GM03348 (cell line): ENCODE data around the gene ADAMTS19.

ENCODE experiments used
- DNase-seq: peaks from one replicate; pipeline ENCODE4 v3.0.0; 2012; ENCODE audit warnings: low spot score

The ADAMTS19 gene

DNA sequence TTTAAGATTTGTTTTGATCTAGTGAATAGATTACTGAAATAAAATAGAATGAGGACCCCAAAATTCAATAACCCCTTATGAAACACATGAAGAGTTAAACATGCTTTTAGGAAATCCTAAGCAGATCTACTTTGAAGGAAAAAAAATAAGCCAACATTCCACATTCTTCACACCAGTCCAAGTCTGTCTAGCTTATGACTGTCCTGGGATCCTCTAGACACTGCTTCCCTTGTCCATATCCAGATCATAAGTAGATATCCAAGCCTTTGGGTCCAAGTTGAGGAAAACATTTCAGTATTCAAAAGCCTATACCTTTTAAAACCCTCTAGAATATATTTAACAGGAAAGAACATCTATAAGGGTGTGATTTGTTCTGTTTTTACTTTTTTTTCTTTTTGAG is 228.9 kb downstream of the ADAMTS19 start:
- no peak for DNase-seq

DNA sequence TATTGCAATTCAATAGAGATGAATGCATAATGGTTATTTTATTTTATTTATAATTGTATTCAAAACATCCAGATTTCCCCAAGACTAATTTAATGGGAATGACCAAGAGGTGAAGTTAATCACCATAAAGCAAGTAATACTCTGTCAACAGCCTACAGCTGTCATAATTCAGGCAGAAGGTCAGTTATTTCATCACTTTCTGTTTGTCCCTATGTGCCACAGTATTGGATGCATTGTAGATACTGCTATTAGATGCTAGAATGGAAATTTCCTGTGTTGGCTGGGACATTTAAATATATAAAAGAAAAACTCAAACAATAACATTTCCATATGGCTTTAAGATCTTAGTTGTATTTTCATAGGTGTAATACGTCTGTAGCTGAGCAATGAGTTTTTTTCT is 231.1 kb downstream of the ADAMTS19 start:
- no peak for DNase-seq

DNA sequence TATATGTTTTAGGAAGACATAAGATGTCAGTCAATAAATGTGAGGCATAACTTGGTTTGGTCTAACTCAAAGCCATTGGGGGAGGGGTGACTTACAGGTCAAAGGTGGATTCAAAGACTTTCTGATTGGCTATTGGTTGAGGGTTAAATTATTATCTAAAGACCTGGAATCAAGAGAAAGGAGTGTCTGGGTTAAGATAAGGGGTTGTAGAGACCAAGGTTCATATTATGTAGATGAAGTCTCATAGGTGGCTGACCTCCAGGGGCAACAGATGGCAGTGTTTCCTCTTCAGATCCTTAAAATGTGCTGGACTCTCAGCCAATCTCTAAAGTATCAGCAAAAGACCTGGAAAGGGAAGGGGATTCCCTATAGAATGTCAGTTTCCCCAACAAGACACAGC is 236.5 kb downstream of the ADAMTS19 start:
- no peak for DNase-seq

DNA sequence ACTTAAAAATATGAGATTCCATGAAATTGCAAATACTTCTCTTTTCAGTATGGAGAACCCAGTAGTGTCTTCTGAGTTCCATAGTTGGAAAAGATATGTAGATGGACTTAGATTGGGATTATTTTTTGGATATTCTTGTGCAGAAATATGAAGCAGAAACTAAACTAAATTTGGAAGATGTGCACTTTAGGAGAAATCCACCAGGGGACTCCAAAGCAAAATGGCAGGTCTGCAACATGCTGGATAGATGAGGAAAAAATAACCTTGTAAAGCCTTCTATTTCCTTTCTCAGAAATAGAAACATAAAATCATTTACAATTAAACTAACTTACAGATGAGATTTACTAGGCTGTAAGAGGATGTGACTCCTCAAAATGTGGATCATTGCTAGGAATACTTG is 238.6 kb downstream of the ADAMTS19 start:
- DNase-seq: no peak

DNA sequence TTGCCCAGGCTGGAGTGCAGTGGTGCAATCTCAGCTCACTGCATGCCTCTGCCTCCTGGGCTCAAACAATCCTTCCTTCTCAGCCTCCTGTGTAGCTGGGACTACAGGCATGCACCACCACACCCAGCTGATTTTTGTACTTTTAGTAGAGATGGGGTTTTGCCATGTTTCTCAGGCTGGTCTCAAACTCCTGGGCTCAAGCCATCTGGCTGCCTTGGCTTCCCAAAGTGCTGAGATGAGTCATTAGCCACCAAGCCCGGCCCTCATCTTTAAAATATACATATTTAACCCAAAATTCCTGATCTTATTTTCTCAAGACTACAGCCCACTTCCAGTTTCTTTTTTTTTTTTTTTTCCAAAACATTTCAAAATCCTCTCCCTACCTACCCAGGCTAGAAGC is 256.1 kb downstream of the ADAMTS19 start:
- DNase-seq: no peak

DNA sequence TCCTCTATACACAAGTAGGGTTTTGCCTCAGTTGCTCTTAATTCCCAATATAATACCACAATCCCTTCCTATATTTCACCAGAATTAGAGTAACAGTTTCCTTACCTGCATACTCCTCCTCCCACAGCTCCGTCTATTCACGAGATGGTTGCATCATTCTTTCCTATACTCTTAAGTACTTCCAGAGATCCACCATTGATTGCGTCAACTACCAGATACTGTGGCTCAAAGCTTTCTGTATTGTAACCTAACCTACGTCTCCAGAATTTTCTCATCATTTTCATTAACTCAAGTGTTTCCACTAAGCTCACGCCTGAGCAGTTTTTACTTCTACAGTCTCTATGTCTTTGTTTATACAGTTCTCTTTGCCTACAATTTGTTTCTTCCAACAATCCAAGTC is 256.6 kb downstream of the ADAMTS19 start:
- no peak for DNase-seq

DNA sequence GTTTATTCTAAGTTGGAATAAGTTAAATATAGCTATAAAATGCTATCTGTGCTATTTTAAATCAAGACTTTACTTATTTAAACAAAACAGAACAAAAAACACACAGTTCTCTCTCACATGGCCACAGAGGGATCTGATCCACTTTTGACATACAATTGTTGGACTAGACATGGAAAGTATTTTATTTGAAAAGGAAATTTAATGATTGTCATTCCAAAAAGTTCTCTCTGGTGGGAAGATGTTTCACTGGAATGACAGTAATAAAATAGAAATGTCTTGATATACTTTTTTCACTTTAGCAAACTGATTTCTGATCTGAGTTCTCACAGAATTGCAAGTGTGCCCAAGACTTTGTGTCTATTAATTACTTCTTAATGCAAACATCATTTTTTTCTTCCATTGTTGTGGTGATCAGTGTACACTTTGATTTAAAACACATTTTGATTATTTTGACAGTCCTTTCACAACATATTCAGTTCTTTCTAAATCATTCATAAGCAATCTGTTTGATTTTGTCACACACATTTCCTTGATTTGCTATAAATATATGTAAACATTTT is 257.7 kb downstream of the ADAMTS19 start:
- DNase-seq: no peak

DNA sequence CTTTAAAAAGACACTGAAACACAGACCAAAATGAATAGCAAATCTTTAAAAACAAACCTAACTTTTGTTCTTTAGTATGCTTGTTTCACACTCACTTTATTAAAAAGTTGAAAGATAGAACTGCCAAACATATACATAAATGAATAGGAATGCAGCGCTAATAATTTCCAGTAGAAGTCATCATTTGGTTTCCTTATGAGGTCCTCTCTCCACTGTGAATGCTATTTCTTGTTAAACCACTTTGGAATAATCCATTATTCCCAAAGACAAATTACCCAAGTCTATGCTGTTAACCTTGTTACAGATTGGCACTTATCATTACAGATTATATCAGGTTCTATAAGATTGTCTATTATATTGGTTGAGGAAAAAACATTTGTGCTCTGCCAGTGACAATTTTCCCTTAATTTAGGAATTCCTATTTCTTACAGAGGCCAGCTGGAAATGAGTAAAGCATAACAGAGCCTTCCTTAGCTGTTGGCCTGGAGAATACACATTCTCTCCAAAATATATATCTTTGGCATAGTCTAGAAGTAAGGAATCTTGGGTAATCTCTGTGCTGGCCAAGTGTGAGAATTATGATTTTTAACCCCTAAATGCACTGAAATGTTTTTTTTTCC is 258.5 kb downstream of the ADAMTS19 start:
- DNase-seq: no peak

DNA sequence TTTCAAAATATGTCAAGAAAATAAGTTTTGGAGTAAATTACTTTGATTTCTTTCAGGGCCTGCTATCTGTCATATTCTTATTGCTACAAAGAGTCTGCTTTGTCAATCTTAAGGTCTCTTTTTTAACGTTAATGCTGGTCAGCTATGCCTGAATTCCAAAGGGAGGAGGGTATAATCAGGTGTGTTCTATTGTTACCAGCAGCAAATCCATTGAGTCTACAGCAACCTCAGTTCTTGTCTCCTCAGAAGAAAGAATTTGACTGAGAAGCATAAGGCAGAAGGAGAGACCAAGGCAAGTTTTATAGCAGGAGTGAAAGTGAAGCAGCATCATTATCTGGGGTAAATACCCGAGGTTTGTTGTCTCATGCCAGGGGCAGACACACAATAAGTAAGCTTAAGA is 264.1 kb downstream of the ADAMTS19 start:
- no peak for DNase-seq

DNA sequence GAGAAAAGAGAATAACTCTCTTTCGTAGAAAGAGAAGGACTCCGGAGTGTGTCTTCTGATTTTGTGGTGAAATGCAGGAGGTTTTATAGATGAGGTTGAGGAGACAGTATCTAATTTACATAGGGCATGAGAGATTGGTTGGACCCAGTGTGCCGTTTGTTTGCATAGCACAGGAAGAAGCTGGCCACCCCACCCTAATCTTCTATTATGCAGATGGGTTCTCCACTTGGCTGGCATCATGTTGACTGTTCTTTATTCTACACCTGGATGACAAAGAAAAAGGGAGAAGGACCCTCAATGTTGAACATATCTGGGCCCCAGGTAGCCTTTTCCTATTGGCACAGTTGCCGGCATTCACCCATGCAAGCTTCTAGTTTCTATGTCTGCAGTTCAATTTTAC is 264.5 kb downstream of the ADAMTS19 start:
- DNase-seq: no peak

DNA sequence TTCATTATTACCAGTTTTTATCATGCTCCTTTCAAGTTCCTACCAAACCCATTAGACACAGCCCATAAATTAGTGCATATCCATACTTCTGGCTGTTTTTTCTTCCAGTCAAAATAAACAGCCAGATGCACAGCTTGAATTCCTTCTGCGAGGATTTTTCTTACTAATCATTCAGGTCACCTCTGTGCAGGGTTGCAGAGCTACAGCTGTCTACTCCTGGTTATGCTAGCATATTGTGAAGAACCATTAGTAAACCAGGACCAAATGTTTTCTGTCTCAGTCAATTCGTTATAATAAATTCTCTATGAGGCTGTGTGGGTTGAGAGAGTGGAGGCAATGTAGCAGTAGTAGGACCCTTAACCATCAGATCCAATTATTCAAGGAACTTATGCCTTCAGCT is 279.7 kb downstream of the ADAMTS19 start:
- DNase-seq: no peak

DNA sequence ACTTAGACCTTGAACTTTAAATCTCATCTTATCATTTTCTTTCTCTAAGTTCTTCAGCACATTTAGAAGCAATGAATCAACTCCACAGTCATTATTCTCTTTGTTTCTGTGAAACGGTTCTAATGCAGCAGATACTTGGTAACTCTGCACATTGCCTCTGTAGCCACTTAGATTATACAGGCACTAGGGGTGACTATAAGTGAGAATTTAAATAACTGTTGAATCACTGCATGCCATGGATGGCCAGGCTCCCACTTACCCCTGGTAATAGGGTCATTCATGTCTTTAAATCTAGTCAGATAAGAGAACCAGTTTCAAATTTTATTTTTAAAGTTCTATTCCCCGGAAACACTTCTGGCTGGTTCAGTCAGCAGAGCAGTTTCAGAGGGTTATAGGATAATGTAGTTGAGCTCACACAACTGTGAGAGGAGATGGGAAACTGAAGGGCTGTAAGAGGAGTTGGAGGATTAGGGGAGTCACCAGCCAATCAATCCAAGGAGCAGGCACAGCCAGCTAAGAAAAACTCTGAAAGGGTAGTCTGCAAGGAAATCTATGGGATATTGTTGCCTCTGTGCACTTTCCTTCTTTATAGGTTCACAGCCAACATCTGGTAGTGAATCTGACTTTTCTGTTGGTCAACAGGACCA is 283.6 kb downstream of the ADAMTS19 start:
- DNase-seq: no peak

DNA sequence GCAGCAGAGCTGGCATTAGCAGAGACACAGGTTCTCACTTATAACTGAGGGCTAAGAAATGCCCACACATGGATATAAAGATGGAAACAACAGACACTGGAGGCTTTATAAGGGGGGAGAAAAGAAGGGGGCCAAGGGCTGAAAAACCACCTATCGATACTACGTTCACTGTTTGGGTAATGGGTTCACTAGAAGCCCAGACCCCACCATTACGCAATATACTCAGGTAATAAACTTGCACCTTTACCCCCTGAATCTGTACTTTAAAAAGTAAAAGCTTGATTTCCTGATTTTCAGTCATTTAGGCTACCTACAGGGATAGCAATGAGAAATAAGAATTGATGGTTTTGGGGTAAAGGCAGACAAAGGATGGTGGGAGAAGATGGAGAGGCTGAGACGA is 285.9 kb downstream of the ADAMTS19 start:
- no peak for DNase-seq

DNA sequence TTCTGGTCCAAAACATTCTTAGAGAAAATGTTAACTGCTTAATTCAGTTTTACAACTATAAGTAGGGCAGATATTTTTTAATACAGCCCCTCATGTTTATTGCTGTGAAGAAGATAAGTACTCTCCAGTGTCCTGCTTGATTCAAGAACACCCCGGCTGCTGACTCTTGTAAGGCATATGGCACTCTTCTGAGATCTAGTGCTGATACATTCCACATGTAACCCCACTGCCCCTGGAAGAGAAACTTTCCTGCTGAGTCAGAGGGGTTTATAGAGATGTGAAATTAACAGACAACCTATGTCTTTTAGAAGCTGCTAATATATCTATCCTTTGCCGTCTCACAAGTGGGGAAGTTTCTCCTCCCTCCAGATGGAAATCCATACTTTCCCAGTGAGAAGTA is 286.8 kb downstream of the ADAMTS19 start:
- DNase-seq: no peak

DNA sequence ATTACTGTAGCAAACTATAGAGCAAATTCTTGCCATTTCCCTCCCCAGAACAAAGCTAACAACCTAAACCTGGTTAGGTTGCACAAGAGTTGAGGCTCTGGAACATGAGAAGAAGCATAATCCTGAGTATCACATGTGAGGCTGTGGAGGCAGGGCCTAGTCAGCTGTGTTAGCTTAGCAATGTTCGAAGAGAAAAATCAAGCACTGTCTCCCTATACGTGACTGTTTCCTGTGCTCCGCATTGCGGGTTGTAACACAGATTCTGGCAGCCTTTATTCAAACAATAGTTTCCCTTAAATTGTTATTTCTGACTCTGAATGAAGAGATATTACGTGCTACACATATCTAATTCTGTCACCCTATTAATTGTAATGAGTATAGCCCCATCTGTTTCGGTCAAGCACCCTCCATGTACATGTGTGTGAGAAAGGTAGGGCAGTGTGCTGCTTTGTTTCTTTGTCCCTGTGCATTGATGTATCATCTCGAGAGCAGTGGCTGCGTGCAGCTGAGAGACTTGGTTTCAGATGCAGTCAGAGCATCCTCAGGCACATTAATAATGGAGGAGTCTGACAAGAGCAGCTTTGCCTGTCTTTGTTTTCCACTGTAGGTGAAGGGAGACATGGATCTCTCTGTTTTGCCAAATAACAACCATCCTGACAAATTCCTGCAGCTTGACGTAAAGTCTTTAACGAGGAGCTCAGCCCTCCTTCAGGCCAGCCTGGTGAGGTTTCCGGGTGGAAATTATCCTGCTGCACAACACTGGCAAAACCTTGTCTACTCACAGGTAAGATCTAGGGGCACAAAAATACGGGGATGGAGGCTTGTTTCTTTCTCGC is 287.7 kb downstream of the ADAMTS19 start, which contains the start of gene MINAR2:
MINAR2 (plus strand) TSS at position 523 of the 836 bp plus-strand sequence; CDS start at position 620, 97 bp downstream.
- DNase-seq: no peak

DNA sequence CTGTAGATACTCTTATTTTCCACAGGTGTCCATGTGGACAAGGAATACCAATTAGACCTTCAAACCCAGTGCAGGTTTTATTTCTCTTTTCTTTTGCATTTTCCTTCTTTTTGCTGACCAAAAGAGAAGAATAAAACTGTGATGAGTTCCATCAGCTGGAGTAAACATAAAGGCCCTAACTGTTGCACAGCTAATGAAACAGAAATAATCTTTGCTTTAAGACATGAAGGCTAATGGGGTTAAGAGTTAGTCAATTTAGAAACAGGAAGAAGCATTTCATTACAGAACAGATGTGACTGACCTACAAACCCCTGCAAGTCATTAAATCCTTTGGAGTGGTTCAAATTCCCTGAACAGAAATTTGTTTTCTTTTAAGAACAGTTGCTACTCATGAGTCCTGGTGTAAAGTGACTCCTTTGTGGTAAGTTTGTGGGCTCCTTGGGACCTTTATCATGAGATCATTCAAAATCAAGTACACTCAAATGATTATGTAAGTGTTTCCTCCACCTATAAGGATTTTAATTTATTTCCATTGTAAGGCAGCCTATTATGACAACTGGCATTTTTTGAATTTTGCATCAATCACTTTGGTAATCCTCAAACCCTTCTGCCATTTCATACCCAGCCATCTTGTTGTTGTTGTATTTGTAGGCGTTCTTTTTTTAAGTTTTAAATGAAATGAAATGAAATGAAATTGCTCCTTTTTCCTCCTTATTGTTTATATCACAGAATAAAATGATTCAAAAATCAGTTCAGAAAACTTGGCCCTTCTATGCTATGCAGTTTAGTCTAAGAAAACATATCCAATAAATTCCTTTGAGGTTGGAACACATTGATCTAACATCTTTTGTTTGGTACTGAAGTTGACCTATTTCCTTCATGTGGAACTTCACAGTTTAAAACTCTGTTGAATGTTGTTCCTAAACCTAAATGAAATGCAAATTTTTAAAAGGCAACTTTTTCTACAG is 289.1 kb downstream of the ADAMTS19 start:
- DNase-seq: no peak

DNA sequence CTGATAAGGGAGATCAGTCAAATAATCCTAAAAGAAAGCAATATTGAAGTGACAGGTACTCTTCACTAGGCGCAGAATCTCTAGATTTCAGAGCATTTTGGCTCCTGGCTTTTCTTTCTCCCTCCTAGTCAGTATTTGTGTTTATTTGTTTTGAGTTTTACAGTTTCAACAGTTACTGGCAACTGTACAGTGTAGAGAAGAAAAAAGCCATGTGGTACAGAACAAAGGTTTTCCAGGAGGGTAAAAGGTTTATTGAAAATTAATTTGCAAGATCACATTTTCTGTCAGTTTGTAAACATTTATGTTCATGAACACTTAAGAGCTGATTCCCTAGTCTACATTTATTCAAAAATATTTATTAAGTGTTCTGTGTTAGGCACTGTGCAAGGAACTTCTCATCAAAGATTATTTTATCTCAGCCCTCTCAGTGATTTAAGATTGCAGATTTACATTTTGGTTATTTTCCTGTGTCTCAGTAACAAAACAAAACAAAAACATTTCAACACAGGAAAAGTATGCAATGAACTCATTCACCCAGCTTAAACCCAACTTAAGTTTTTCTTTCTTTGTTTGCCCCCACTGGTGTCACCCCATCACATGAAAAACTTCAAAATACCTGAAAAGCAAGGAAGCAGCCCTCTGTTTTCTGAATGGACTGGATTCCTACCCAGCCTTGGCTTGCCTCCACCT is 300.7 kb downstream of the ADAMTS19 start:
- no peak for DNase-seq

DNA sequence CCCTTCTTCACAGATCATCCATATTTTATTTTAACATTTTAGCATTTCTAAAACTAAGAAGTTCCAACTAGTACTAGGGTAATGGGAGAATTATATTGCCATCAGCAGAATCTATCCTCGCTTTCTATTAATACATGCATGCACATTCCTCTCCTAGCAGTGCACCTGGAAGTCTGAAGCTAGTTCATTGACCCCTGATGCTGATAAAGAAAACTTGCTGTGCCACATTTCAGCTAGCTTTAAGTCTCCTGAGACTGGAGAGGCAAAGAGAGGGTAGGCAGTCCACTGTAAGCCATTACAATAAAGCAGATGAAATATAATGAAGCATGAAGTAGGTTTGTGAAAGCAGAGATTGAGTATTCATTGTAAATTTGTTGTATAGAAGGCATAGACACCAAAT is 303.6 kb downstream of the ADAMTS19 start:
- DNase-seq: no peak

DNA sequence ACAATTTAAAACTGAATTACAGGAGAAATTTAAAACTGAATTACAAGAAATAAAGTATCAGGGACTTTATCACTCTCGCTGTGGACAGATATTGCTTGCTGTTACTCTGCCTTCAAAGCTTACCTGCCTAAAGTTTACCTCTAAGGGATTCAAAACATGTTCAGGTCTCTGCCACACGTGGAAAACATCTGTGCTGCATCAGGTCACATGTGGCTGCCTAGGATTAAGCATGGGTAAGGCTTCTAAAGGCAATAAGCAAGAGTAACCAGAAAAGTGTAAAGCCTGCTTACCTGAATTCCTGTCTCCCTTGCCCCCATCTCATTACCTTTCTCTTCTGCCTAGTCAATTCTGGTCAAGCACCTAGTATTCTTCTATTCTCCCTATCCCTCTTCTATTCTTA is 306.7 kb downstream of the ADAMTS19 start:
- DNase-seq: no peak

DNA sequence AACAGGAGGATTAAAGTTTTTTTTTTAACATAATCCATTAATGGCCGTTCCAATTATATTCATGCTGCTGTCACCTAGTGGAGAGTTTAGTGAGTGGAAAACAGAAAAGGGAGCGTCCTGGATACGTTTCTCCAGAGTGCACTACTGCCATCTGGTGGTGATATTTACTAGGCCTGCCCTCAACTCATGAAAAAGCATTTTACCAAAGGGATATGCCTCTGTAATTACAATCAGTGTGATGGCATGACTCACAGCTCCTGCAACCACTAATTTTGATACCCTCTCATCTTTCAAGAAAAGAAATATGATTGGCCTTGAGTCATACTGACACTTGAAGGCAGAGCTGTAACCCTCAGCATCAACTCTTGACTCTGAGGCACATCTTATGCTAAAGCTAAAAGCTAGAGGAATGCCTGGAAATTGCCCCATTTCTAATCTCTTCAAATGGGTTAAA is 307.9 kb downstream of the ADAMTS19 start:
- peak; percentile 86 for DNase-seq

DNA sequence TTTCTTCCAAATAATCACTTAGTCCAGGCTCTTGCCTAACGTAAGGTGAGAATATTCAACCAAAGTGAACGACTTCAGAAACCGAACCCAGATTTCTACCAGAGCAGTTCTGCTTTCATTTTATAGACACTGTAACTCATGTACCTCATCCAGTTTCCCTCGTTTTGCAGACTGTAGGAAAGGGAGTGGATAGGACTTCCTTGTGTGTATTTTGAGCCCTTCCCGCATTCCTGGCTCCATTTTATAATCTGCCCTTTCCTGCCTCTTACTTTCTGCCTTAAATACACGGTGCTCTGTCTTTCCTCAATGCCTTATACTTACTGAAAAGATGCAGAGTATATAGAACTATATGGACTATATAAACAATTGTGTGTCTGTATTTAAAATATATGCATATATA is 308.6 kb downstream of the ADAMTS19 start:
- DNase-seq: no peak
